ENCODE data around the gene TBC1D8.

- no peak for TF ChIP-seq NELFE (IDR thresholded peaks at IDR 0.05; ENCODE audit: insufficient read depth, insufficient read length)
- TF ChIP-seq CBX5 (IDR thresholded peaks at IDR 0.05; ENCODE audit: borderline replicate concordance, low read depth) = no peak
Measured at GRCh38 chr2:101047774-101048173, 103.4 kb downstream of the TBC1D8 start.

Data from K562 (cell line).